CD4-positive, alpha-beta T cell treated with Interleukin-15 for 1 hour (primary cell): ENCODE measurements around the gene AFF3.
"Not testable (repeated sequence)": the region's sequence is repeated elsewhere in the genome, so short reads cannot be mapped to it uniquely, and the experiment has no call there.

ENCODE experiments used
- DNase-seq: peaks from one replicate; pipeline ENCODE4 v3.0.0-alpha.2; 2020

The AFF3 gene

DNA sequence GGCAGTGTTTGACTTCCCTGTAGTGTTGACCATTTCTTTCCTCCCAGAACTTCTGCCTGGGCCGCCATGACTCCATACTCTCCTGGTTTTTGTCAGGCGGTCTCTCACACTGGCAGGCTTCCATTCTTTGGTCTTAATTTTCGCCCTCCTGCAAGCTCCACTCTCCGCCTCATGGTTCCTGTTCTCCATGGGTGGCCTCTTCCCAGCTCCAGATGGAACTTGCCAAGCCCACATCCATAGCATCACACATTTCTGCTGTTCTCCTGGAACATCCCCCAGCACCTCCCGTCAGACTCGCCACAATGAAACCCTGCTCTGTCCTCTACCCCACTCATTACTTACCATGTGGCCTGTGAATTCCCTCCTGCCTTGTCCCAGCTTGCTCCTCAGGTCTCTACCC, 896 bp upstream of the AFF3 start:
- DNase-seq, result no peak

DNA sequence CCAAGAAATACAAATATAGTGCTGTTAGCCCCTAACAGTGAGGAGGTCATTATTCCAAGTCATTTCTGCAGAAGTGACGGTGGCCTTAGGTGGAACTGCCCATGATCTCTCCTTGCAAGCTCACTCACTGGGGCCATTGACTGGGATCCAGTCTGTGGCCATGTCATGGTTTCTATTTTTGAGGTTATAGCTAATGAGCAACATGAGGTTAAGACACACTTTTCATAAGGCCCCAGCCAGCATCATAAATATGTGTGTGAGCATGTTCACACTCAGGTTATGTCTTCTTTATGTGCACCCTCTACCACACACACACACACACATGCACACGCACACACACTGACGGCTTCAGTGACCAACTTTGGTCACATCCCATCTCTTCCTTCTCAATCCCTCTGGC, 484 bp downstream of the AFF3 start:
- DNase-seq, result no peak

DNA sequence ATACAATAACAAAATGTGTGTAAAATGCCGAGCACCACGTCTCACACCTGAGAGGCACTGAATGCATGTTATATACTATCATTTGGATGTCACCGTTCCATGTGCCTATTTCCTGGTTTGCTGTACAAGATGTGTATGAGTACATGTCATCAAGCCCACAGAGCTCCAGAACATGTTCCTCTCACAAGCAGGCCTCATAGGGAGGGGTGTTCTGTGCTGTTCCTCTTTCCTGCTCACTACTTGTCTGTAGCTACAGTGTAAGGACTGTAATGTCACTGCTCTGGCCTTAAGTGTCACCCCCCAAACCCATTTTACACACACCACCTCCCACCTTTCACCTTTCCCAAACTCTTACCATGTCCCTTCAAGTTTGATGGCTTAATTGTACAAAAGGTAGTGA, 1.8 kb downstream of the AFF3 start:
- peak; percentile 31 for DNase-seq

DNA sequence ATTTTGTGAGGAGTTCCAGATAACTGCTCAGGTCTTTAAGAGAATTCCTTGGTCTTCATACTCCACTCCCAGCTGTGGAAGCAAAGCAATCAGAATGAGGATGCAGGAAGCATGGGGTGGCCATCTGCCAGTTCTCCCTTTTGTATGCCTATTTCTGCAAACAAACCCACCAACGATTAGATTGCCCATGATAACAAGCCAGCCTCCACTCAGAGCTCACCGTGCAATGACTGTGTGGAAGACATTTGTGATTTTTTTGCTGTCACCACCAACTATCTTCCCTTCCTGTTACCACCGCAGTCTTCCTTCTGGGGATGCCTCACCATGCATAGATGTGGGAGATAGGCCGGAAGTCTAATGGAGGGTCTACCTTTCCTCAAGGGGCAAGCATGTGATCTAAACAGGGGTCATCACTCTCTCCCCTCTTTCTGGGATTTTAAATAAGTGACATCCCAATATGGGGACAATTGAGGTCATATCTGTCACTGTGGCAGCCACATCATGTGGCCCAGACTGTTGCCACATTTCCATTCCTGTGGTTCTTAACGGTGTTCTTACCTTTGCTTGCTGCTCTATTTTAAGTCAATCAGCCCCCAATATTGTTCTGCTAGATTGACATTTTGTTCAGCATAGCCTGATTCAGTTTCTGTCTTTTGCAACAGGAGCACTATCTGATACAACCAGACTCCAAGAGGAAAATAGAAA, 4.4 kb downstream of the AFF3 start:
- DNase-seq, result no peak

DNA sequence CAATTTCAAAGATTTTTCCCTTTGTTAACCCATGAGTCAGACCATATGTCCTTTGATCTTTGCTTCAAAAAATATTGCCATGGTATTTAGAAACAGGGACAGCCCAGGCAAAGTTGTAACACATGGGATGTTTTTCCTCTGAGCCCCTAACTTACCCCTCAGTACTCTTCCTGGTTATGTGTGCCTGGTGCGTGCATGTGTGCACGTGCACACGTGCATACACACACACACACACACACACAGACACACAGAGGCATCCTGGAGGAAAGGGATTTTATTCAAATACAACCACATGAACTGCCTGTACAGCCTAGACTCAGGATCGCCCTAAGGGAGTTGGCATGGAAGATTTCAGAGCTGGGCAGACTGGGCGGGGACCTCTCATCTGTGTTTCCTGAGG, 5.1 kb downstream of the AFF3 start:
- DNase-seq, result no peak

DNA sequence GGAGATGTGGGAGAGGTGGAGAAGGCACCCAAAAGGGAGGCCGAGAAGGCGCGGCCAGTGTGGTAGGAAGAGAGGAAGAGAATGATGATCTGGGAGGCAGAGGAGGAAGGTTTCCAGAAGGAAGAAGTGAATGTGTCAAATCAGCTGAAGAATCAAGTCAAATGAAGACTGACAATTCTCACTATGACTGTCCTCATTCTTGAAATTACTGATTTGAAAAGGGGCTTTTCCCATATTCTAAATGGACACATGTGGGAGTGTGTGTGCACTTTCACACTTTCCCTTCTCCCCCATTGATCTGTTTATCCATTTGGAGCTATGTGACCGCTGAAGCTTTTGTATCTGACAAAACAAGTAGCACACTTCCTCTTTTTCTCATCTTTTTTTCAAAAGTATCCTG, 6.1 kb downstream of the AFF3 start:
- no peak for DNase-seq

DNA sequence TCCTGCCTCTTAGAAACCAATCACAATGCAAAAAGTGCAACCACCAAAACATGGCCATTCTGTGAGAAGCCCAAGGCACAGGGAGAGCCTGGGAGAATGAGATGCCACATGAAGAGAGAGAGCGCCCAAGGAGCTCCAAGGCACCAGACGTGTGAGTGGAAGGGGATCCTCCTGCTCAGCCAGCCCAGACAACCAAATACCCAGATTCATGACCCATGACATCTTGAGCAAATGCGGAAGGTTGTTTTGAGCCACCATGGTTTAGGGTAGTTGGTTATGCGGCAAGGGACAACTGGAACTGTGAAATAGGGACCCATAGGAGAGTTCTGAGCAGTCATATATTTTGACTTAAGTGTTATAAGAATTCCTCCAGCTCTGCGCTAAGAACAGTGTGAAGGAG, 7.0 kb downstream of the AFF3 start:
- no peak for DNase-seq

DNA sequence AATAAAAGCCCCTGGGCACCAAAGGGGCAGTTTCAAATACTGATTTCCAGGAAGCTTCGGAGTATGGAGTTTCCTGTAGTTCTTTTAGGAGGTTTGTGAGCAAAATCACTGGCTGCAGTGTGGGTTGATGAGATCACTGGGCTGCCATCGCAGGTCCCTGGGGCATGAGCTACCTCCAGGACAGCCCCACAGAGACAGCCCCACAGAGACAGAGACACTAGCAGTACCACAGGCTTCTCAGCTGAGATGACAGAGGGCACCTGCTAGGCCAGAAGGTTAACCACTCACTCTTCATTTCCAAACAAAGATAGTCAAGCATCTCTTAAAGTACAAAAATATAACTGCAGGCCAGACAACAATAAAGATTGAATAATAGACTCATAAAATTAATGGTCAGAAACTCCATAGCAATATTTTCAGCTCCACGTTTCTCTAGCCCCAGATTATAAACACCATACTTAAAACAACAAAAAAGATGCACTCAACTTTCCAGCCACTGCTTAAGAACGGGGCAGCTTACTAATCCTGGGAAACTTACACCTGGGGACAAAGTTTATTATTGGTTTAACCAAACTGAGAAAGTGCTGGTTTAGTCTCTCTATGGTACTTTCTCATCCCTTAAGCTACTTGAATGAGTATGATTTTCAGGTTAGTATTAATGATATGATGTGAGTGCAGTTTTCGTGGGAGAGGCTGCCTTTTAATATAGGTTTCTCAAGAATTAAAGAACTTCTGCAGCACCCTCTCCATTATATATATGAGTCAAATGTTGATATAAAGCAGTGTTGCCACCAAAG, 11.6 kb downstream of the AFF3 start:
- no peak for DNase-seq

DNA sequence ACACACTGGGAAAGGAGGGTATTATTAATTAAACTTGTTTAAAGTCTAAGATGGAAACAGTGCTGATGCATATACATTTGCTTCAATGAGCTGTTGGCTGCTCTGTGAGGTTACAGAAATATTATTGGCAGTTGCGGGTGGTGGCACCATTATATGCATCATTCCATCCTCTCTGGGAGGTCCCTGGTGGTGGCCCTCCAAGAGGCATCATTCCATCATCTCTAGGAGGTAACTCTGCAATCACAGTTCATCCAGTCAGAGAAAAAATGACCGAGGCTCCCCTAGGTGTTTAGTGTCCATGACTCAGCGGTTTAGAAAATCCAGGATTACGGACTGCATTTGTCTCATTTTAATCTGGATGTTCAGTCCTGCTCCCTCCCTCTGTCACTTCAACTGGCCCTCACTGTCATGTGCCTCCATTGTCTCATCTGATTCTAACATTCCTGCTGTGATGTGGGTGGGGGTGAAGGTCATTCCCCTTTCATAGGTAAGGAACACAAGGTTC, 15.4 kb downstream of the AFF3 start:
- no peak for DNase-seq

DNA sequence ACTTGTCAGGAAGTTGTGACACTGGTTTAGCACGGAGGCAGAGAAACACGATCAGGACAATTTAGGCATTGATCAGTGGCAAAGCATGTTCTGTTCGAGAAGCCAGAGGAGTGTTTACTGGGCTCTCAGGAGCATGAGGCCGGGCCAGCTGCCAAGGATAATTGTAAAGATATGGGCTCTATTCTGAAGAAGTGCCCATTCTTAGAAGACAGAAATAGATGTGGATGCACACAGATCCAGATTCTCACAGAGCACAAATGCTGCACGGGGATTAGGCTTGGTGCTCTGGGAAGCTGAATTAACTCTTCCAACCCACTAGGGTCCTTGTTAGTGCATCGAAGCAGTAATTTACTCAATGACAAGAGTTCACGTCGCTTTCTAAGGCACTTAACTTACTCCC, 16.2 kb downstream of the AFF3 start:
- no peak for DNase-seq

DNA sequence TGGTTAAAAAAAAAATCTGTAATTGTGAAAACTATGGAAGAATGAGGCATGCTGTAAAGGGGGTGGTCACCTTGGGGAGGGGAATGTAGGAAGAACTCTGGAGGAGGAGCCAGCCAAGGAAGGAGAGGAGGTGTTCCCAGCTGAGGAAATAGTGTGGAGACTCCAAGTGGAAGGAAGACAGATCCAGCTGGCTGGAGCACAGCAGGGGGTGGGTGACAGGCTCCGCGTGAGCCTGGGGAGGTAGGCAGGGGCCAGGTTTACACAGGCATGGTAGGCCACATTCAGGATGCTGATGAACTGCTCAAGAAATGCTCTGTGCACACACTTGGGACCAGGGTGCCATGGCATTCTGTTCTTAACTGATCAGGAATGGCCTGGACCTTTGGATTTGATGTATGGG, 16.8 kb downstream of the AFF3 start:
- DNase-seq, result no peak

DNA sequence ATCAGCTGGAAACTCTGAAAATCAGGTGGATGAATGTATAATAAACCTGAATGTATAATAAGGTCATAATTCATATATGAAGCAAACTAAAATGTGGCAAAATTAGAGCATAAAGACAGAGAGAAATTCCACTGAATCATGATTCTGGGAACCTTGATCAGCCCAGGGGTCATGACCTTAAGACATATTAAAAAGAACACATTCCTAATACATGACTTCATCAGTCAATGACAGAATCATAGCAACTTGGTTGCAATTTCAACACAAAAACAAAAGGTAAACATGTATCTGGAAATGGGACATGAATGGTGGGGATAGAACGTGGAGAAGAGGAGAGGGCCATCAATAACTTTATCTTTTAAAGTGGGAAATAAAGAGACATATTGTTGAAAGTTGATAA, 17.6 kb downstream of the AFF3 start:
- no peak for DNase-seq

DNA sequence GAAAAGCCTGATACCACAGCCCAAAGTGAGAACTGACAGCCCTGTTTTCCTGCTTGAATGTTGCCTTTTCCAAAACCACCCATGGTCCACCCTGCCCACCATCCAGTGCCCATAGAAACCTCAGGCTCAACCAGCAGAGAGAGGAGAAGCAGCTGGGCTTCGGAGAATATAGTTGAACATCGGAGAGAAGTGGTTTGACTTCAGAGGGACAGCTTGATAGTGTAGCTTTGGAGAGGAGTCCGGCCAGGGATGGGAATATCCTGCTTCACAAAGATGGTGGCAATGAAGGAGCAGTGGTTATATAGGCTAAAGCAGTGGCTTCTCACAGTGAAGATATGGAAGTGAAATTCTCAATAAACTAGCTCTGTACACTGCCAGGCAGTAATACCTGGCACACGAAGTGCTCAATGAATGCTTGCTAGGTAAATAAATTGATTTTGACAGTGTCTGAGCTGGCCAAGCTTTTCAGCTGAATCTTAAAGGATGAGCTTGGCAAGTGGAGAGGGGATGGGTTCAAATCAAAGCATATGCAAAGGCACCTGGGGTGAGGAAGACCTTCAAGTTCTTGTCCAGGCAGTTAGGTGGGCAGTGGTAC, 21.2 kb downstream of the AFF3 start:
- no peak for DNase-seq

DNA sequence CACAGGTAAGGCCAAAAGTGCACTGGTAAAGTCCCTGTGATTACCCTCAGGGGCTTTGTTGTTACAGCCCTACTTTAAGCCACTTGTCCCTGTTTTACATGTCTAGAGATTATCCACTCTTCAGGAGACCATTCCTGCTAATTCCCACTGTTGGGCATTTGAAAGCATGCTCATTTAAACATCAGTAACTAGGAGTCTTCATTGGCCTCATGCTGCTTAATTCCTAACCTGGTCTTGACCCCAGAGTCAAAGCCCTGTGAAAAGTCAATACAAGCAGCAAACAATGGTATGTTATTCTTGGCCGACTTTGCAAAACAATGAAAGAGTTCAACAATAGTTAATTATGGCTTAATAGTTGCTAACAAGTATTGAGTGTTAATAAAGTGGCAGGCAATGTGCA, 23.2 kb downstream of the AFF3 start:
- DNase-seq, result no peak

DNA sequence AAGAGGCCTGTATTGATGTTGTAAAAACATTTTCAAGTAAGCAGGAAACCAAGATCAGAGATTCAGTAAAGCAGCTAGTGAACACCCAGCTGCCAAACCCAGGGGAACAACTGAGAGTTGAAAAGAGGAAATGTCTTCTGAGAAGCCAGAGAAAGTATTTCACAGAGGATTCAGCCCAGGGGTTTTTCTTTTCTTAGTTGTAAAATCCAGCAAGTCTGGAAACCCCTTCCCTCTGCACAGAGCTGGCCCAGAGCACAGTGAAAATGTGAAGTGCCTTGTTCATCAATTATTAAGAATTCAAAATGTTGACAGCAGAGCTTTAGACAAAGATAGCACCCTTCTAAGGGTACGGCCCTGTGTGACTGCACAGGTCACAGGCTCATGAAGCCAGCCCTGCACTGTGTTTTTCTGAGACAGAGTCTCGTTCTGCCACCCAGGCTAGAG, 28.4 kb downstream of the AFF3 start:
- DNase-seq, result peak; percentile 19

DNA sequence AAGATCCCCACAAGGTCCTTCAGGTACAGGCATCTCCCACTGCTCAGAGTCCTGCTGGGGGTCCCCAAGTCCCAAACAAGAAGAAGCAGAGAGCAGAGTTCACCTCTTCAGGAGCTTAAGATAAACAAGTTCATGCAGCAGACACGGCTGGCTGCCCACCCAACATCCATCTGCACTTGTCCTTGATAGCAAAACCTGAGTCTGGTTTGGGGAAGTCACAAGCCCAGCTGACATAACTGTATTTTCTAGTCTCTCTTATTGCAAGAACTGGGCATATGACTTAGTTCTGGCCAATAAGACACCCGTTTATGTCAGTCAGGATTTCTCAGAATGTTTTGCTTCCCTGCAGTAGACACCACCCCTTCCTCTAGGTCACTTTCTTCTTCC, 31.8 kb downstream of the AFF3 start:
- peak; percentile 35 for DNase-seq

DNA sequence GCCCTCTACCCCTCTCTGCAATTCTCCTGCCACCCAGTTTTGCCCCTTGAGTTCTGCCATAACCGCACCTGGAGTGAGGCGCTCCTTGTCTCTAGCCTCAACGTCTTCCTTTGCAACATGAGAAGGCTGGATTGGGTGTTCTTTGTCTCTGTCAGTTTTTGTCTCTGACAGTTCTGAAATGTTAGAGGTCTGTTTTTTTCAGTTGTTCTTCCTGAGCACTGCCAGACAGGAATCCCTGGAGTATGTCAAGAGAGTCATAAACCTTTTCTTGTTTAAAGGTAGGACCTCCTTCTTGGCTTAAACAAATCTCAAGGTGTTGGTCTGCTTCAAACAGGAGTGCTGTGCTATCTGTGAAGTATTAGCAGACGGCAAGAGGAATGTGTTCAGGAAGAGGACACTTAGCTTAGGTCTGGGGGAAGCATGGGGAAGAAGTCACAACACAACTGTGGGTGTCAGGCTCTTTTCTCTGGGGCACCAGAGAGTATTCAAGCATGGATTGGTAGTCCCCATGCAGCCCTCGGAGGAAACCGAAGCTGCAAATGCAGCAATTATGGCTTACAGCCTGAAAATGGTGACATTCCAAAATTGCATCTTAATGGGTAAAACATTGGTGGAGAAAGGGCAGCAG, 32.3 kb downstream of the AFF3 start:
- no peak for DNase-seq

DNA sequence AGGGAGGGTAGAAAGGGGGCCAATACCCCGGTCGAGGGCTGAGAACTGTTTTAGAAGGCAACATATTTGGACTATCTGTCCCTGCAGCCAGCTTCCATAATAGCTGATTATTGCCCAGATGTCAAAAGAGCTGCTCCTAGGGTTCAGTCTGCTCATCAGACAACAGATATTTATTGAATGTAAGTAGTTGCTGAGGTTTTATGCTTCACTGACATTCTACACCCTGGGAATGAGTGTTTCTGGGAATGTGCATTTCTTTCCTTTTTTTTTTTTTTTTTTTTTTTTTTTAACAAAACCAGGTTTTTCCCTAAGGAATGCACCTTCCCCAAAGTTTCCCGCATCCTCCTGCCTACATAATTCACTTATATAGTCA, 33.8 kb downstream of the AFF3 start:
- DNase-seq, result not testable (repeated sequence)

DNA sequence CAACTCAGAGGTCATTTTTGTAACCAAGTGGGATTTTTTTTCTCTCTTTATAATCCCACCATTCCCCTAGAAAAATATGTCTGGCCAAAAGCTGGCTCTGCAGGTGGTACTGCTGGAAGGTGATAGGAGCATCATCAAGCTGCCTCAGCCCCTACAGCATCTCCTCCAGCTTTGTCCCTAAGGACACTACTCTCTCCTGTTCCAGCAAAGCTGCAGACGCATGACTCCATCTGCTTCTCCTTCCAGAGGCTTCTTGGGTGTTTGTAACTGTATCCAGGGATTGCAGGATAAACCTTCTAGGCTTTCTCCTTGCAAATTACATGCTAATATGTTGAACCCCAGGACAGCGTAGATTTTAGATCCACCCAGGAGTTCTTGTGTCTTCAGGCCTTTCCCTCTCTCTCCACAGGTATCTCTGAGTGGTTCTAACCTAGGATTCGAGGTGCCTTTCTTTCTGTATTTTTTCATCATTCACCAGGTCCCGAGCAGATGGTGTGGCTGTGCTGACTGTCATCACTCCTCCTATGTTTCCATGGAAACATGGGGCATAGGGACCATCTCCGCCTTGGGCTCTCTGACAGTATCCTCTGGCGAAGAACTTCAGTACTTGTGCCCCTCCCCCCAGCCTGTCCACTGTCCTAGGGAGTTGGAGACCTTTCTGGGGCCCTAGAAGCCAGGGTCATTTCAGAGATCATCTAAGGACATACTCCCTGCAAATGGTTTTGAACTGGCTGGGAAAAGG, 34.3 kb downstream of the AFF3 start:
- DNase-seq, result no peak

DNA sequence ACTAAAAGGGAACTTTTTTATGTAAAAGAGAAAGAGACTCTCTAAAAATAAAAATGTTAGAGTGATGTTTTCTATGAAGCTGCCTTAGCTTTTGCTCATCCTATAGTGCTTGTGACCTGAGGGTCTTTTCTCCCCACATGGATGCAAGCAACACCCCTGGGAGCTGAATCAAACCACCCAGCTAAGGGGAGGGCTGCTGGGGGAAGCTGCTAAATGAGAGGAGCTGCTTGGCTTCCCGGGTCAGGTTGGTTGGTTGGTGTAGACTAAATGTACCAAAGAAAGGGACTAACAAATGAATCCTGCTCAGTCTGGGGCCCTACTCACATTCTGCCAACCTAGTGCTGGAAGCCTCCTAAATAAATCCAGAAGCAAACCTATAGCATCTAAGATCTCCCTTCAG, 35.0 kb downstream of the AFF3 start:
- DNase-seq, result no peak

DNA sequence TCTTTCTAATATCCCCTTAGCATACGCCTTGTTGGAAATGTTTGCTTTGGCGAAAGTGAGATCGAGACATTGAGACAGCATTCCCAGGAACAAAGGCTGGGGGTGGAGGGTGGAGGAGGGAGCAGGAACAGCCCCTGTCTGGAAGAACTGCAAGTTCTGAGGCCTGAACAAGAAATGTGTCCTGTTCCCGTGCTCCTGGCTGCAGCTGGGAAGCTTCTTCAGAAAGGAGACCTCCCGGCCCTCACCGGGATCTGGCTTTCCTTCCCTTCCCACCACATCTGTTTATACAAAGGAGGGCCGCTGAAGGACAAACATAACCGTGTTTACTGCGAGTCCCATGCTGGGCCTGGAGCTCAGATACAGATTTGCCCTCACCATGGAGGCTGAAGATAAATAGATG, 35.9 kb downstream of the AFF3 start:
- DNase-seq, result no peak

DNA sequence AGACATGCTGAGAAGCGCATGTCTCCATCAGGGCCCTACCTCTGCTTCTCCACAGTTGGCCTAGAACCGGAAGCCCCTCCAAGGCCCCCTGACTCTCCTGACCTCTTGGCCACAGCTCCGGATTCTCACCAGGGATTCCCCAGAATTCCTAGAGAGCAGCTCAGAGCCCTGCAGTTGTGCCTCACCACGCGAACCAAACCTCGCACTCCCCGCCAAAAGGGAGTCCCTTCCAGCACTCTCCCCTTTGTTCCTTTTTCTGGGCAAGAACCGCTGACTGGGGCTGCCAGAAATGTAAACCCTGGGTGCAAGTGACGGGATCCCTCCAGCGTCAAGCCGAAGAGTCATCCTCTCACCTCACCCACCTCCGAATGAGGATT, 36.7 kb downstream of the AFF3 start:
- DNase-seq, result no peak
